AG09319 (cell line): ENCODE data around the gene SLAIN1.

Experiments used
- DNase-seq: peaks from one replicate; pipeline ENCODE4 v3.0.0-alpha.2; 2010; ENCODE audit warnings: low read depth; ENCODE audit errors: extremely low read depth
- CTCF ChIP-seq: IDR thresholded peaks from 2 replicates; pipeline ENCODE4 v1.5.1; 2011; ENCODE audit warnings: low read depth, mild to moderate bottlenecking, inconsistent platforms, low read length, moderate library complexity

The SLAIN1 gene

GRCh38 chr13:77810878-77811277 lies 113.4 kb downstream of the SLAIN1 start:
- DNase-seq: no peak
- no peak for TF ChIP-seq CTCF

GRCh38 chr13:77811381-77811780 lies 113.9 kb downstream of the SLAIN1 start:
- DNase-seq: no peak
- no peak for TF ChIP-seq CTCF

- no peak for DNase-seq
- TF ChIP-seq CTCF: no peak
These were observed 114.5 kb downstream of the SLAIN1 start for GRCh38 chr13:77811981-77812380.
